ENCODE results near the gene C20orf202.

C20orf202 gene

DNA sequence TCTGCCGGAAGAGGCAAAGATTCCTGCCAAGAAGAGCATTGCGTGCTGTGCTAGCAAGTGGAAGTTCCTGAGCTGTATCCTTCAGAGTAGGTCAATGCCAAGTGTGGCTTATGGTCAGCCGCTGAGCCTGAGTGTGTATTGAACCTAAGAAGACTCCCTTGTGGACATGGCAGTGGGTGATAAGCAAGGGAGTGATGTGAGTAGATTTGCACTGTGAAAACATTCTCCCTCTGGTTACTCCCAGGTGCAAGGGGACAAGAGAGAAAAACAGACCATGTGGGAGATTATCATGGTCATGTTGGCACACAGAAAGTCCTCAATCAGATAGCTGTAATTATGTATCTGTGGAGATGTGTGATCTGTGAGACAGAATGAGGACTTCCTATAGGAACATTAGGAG is 12.4 kb upstream of the C20orf202 start:
- Mint-ChIP-seq H3K4me3 (no peak overlapping the region), H3K27ac (no peak overlapping the region), H3K9me3 (no peaks in the 10 kb centered on the region), H3K27me3 (no peaks in the 10 kb centered on the region), H3K36me3 (no peaks in the 10 kb centered on the region), H3K4me1 (peaks cover 4% of the 10 kb centered on the region)
- no peak for ATAC-seq

GRCh38 chr20:1191299-1191698 is 12.0 kb upstream of the C20orf202 start:
- no peaks in the 10 kb centered on the region for H3K36me3 Mint-ChIP-seq
- no peak overlapping the region for H3K4me3 Mint-ChIP-seq
- ATAC-seq: no peak
- peaks cover under 1% of the 10 kb centered on the region for H3K9me3 Mint-ChIP-seq
- H3K4me1 Mint-ChIP-seq: no peaks in the 10 kb centered on the region
- no peak overlapping the region for H3K27ac Mint-ChIP-seq
- no peaks in the 10 kb centered on the region for H3K27me3 Mint-ChIP-seq

DNA sequence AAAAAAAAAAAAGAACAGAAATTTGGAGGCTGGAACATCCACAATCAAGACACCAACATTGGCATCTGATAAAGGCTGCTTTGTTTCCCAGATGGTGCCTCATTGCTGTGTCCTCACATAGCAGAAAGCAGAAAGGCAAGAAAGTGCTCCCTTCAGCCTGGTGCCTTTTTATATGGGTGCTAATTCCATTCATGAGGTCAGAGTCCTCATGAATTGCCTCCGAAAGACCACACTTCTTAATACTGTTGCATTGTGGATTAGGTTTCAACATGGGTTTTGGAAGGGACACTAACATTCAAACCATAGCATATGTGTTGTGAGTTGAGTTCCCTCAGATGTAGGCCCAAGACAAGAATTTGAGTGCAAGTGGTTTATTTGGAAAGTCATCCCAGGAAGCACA is 8.0 kb upstream of the C20orf202 start:
- peaks cover 5% of the 10 kb centered on the region for H3K9me3 Mint-ChIP-seq
- no peaks in the 10 kb centered on the region for H3K36me3 Mint-ChIP-seq
- ATAC-seq: no peak
- no peak overlapping the region for H3K27ac Mint-ChIP-seq
- no peaks in the 10 kb centered on the region for H3K27me3 Mint-ChIP-seq
- no peak overlapping the region for H3K4me3 Mint-ChIP-seq
- no peaks in the 10 kb centered on the region for H3K4me1 Mint-ChIP-seq

DNA sequence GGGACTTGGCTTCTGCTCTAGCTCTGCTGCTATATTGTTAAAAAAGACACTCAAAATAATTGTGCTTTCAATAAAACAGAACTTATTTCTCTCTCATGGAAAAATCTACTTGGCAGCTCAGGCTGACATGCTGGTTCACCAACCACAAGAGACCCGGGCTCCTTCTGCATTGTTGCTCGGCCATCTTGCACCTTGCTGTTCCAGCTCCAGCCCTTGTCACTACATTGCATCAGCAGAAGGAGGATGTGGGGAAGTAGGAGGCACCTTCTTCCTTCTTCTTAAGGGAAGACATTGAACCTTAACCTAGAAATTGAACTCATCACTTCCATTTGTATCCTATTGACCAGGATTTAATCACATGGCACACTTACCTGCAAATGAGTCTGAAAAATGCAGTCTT is 6.6 kb upstream of the C20orf202 start:
- Mint-ChIP-seq H3K4me3 (no peak overlapping the region), H3K9me3 (peaks cover 5% of the 10 kb centered on the region), H3K27me3 (no peaks in the 10 kb centered on the region), H3K36me3 (no peaks in the 10 kb centered on the region), H3K27ac (no peak overlapping the region), H3K4me1 (no peaks in the 10 kb centered on the region)
- ATAC-seq: no peak

DNA sequence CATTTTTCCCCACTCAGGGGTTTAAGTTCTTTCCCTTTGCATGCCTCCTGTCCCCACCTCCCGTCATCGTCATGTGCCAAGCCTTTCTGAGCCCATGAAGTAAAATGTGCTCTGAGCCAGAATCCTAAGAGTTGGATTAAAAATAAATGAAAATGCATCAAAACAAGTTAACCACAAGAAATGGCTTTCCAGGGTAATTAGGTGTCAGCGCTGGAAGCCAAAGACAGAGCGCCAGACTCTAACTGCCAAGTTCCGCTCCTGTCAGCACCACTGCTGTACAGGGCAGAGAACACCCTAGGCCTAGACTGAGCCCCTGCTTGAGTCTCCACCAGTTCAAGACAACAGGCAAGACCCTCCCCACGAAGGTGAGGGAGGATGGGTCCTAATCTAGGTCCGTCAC is 5.5 kb upstream of the C20orf202 start:
- Mint-ChIP-seq H3K36me3 (no peaks in the 10 kb centered on the region), H3K4me1 (no peaks in the 10 kb centered on the region), H3K9me3 (peaks cover 5% of the 10 kb centered on the region), H3K27ac (no peak overlapping the region), H3K4me3 (no peak overlapping the region), H3K27me3 (no peaks in the 10 kb centered on the region)
- ATAC-seq: no peak

GRCh38 chr20:1198751-1199150 is 4.5 kb upstream of the C20orf202 start:
- Mint-ChIP-seq H3K9me3 (peaks cover 5% of the 10 kb centered on the region), H3K27me3 (no peaks in the 10 kb centered on the region), H3K36me3 (no peaks in the 10 kb centered on the region), H3K27ac (no peak overlapping the region), H3K4me1 (no peaks in the 10 kb centered on the region), H3K4me3 (no peak overlapping the region)
- ATAC-seq: no peak

- Mint-ChIP-seq H3K36me3 (no peaks in the 10 kb centered on the region), H3K4me1 (no peaks in the 10 kb centered on the region), H3K27ac (no peak overlapping the region), H3K4me3 (no peak overlapping the region), H3K9me3 (peaks cover 5% of the 10 kb centered on the region), H3K27me3 (no peaks in the 10 kb centered on the region)
- no peak for ATAC-seq
These were observed 3.9 kb upstream of the C20orf202 start for GRCh38 chr20:1199212-1199873.

GRCh38 chr20:1199964-1200363 is 3.3 kb upstream of the C20orf202 start:
- Mint-ChIP-seq H3K9me3 (peaks cover 5% of the 10 kb centered on the region), H3K36me3 (no peaks in the 10 kb centered on the region), H3K27ac (no peak overlapping the region), H3K4me1 (no peaks in the 10 kb centered on the region), H3K4me3 (no peak overlapping the region), H3K27me3 (no peaks in the 10 kb centered on the region)
- ATAC-seq: no peak

GRCh38 chr20:1203630-1204029 is 376 bp downstream of the C20orf202 start:
- H3K9me3 Mint-ChIP-seq: no peaks in the 10 kb centered on the region
- no peak overlapping the region for H3K4me3 Mint-ChIP-seq
- ATAC-seq: no peak
- H3K27me3 Mint-ChIP-seq: no peaks in the 10 kb centered on the region
- no peaks in the 10 kb centered on the region for H3K36me3 Mint-ChIP-seq
- no peaks in the 10 kb centered on the region for H3K4me1 Mint-ChIP-seq
- H3K27ac Mint-ChIP-seq: no peak overlapping the region

- no peaks in the 10 kb centered on the region for H3K9me3 Mint-ChIP-seq
- H3K27me3 Mint-ChIP-seq: no peaks in the 10 kb centered on the region
- H3K36me3 Mint-ChIP-seq: no peaks in the 10 kb centered on the region
- no peak overlapping the region for H3K4me3 Mint-ChIP-seq
- no peak overlapping the region for H3K27ac Mint-ChIP-seq
- H3K4me1 Mint-ChIP-seq: no peaks in the 10 kb centered on the region
- ATAC-seq: no peak
These were observed 859 bp downstream of the C20orf202 start for GRCh38 chr20:1204113-1204512.

- ATAC-seq: no peak
- H3K36me3 Mint-ChIP-seq: no peaks in the 10 kb centered on the region
- no peak overlapping the region for H3K27ac Mint-ChIP-seq
- H3K4me1 Mint-ChIP-seq: no peaks in the 10 kb centered on the region
- H3K4me3 Mint-ChIP-seq: no peak overlapping the region
- no peaks in the 10 kb centered on the region for H3K9me3 Mint-ChIP-seq
- no peaks in the 10 kb centered on the region for H3K27me3 Mint-ChIP-seq
These were observed 1.3 kb downstream of the C20orf202 start for GRCh38 chr20:1204576-1204975.

GRCh38 chr20:1205802-1206201 is 2.5 kb downstream of the C20orf202 start:
- Mint-ChIP-seq H3K27ac (no peak overlapping the region), H3K9me3 (no peaks in the 10 kb centered on the region), H3K27me3 (peaks cover 8% of the 10 kb centered on the region), H3K4me1 (no peaks in the 10 kb centered on the region), H3K4me3 (no peak overlapping the region), H3K36me3 (no peaks in the 10 kb centered on the region)
- no peak for ATAC-seq

GRCh38 chr20:1206366-1207148 is 3.3 kb downstream of the C20orf202 start:
- H3K4me3 Mint-ChIP-seq: no peak overlapping the region
- H3K27ac Mint-ChIP-seq: no peak overlapping the region
- no peaks in the 10 kb centered on the region for H3K4me1 Mint-ChIP-seq
- ATAC-seq: no peak
- no peaks in the 10 kb centered on the region for H3K36me3 Mint-ChIP-seq
- H3K27me3 Mint-ChIP-seq: peaks cover 15% of the 10 kb centered on the region
- no peaks in the 10 kb centered on the region for H3K9me3 Mint-ChIP-seq

- Mint-ChIP-seq H3K36me3 (no peaks in the 10 kb centered on the region), H3K27me3 (peaks cover 23% of the 10 kb centered on the region), H3K4me3 (no peak overlapping the region), H3K9me3 (no peaks in the 10 kb centered on the region), H3K27ac (no peak overlapping the region), H3K4me1 (no peaks in the 10 kb centered on the region)
- no peak for ATAC-seq
These were observed 4.1 kb downstream of the C20orf202 start for GRCh38 chr20:1207293-1207878.

GRCh38 chr20:1209447-1210387 is 6.5 kb downstream of the C20orf202 start:
- Mint-ChIP-seq H3K9me3 (no peaks in the 10 kb centered on the region), H3K4me3 (no peak overlapping the region), H3K27ac (no peak overlapping the region), H3K36me3 (no peaks in the 10 kb centered on the region), H3K4me1 (no peaks in the 10 kb centered on the region), H3K27me3 (peaks cover 37% of the 10 kb centered on the region)
- ATAC-seq: no peak
